ENCODE measurements around the gene LGR5.
A peak's percentile ranks its signal among the peaks of the same experiment; 100 is the strongest.

The LGR5 gene

DNA sequence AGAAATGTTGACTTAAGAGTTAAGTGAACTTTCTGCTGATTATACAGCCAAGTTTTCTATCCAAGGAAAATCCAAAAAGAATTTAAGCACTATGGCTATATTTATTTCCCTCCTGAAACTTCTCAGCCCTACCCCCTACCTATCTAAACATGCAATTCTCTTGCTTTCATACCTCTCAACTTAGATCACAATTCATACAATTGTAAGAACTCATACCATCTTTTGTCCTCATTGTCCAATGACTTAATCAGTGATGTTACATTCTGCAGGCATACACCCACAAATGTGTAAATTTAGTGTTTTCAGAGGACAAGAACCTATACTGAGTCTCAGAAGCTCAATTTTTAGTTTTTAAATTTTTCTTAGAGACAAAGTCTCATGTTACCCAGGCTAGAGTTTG lies 161.9 kb downstream of the LGR5 start:
- DNase-seq, result no peak

DNA sequence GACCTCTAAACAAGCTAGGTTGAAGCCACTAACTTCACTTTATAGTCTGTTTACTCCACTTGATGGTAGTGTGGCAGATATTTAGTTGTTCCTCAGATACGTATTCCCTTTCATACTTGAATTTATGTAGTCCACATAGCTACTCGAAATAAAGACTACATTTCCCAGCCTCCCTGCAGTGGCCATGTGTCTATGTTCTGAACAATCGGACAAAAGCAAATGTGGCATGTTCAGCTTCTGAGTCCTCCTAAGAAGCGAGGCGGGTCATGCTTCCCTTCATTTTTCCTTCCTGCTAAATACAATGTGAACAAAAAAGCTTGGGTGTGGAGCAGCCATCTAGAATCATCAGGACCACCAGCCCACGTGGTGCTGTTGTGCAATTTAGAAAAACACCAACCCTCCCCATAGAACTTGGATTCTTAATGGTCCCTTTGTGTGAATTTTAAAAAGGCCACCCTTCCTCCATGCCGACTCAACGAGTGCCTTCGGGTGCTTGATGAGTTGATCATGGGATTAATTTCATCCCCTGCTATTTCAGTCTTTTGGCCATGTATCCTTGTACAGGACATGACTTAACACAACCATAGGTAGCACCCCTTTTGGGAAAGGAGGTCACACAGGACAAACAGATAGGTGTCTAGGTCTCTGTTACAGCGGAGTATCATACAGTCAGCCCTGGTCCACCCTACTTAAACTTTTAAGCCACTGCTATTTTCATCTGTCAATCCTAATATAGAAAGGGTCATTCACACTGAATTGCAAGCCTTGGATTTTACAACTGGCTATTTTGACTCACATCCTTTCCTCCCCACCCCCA lies 163.4 kb downstream of the LGR5 start:
- DNase-seq, result no peak

DNA sequence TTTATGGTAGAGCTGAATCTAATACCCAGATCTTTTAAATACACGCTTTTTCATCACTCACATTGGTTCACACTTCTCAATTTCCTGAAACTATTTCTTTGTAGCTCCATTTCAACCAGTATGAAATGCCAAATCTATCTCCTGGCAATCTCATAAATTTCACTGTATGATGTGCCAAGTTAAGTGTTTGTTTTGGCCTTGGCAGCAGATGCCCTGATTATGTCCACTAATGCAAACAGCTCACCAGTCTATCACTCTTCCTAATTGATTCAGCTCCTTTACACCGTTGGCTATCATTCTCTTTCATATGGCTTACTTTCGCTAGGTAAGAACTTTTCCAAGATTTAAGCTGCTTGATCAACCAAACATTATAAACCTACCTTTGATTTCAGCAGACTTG lies 165.4 kb downstream of the LGR5 start:
- DNase-seq, result no peak

DNA sequence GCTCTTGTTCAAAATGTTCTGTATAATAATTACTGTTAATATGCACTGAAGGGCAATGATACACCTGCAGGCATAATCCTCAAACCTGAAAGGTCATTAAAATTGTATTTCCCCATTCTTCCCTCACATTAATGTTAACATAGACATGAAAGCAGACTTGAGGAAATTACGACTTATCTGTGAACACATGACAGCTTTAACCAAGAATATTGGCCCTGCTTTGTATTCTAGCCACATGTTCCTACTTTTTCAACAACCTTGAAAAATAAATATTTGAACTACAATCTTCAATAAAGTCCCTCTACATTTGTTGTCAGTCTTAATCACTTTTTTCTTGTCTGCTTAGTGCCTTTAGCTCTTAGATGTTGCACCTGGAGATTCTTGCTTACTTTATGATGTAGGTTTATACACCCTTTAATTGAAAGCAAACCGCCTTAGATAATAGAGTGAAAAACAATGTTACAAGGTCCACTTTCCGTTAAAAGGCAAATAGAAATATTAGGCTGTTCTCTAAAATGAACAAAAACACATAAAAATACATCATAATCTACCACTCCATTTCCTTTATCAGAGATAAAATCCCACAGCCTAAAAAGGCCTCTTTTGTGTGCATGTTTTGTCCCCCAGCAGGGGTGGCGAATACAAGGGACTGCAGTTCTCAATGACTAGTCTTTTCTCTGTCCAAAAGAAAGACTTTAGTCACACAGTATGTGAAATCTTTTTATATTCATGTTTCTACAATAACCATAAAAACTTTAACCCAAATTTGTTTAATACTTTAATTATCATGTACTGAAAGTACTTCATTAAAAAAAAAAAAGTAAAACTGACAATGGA lies 168.1 kb downstream of the LGR5 start:
- no peak for DNase-seq

DNA sequence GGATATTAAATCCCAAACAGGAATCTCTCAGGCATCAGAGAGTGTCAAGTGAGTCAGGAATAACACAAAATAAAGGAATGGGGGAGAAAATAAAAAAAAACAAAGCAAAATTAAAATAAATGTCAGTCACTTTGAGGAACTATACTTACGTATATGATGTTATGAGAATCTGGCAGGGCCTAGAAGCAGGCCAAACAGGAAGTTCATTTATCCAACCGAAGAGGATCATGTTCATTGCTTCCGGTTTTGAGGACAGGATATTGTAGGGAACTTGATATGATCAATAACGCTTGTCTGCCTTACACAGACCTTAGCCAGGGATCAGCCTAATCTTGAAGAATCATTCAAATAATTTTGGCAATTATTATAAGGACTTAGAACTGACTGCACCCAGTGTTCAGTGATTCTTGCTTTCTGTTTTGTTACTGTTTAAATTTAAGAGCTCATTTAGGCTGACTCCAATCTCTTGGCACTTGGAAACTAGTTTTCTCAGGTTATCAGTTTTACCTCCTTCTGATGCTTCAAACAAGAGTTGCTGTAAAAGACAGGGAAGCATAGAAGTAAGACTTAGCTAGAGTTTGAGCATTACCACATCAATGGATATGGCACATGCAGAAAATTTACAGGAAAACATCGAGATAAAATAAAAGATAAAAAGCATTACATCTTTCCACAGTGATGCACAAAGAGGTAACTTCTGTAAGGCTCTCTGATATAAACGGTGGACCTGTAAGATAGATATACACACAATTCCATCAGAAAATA lies 170.6 kb downstream of the LGR5 start:
- DNase-seq, result peak; percentile 17

DNA sequence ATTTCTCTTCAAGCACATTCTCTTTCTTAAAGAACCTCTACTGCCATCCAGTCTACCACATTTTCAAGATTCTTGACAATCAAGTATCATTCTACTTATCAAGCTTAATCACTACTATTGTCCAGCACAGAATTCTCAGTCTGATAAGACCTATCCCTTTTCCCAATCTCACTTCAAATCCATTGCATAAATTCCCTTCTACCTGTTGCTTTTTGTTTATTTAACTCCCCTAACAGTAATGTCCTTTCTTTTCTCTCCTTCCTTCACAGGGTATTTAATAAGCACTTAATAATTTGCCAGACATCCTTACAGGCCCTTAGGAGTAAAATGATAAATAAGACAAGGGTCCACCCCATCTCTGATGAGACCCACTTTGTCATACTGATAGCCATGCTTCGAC lies 182.3 kb downstream of the LGR5 start:
- DNase-seq, result no peak

DNA sequence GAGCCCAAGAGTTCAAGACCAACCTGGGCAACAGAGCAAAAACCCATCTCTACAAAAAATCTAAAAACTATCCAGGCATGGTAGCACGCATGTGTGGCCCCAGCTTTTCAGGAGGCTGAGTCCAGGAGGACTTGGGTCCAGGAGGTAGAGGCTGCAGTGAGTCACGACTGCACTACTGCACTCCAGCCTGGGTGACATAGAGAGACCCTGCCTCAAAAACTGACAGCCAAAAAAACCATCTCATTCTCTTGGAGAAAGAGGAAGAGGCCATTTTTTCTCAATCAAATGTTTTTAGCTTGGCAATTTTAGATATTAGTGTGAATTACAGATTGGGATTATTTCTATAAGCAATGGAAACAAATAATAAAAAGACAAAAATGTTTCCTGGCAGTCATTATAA lies 185.9 kb downstream of the LGR5 start:
- DNase-seq, result no peak

DNA sequence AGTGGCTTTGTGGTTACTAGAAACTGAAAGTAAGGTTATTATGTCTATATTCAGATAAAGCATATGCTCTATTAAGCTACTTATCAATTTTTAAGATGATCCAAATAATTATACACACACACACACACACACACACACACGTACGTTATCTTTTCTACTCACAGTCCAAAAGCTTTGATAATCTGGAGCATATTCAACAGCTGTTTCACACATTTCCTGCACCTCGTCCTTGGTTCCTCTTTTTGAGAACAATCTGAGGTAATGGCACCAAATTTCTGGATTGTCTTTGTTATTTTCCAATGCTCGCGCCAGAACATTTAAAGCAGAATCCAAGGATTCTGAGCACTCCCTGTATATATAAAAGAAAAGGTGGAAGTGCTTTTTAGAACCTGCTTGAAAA lies 186.5 kb downstream of the LGR5 start:
- DNase-seq, result peak; percentile 76

DNA sequence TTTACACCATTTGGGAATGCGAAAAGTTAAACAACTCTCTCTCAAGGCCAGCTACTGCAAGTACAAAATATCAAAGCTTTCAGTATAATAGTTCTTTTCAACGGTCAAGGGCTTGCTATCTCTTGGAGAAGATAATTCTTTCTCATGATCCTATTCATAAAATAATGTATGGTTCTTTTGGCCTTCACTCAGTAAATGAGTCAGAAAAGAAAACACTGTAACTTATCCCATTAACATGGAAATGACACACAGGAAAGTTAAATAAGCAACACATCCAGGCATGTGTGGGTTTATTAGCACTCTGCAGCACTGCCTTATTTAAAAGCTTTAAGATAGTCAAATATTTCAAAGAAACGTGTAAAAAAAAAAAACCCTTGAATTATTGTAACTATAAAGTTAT lies 187.2 kb downstream of the LGR5 start:
- no peak for DNase-seq

DNA sequence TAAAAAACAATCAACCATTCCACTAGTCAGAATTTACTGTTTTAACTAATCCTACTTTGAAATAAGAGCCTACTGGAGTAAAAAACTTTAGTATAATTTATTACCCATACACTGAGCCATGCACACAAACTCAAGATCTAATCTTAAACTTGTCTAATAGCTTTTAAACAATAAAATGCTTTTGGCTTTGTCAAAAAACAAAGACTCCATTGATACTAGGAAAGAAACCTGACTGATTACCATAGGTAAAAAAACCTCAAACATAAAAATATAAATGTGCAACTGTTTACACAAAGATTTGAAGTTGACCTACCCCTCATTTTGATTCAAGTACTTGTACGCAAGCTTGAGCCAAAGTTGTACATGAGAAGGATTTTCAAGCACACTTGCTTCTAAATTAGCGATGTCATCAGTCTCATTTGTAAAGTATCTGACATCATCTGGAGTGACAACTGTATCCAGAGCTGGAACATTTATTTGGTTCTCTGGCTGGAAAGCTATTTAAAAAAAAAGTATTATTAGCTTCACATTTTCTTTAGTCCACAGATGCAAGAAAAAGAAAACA lies 187.9 kb downstream of the LGR5 start:
- DNase-seq, result no peak

Measured in hematopoietic multipotent progenitor cell treated with erythropoietin and hydrocortisone succinate and interleukin-3 and kit ligand, for 8 days (in vitro differentiated cells).